RPMI7951 (cell line): ENCODE results near the gene SYTL2. TPM values are rescaled to one million over a fixed set of nuclear protein-coding genes. Genes with fewer than 3 reads are reported as not detected.

Source experiments
- DNase-seq: peaks from one replicate; pipeline ENCODE4 v3.0.0-alpha.2; 2012; ENCODE audit warnings: low read depth
- total RNA-seq: library from RNA; depleted of rRNA; stranded (reverse); fragments of >200 nt; shearing (Covaris generic); gene quantifications from 2 replicates; pipeline ENCODE4 v1.2.3, GENCODE V29; 2014

The SYTL2 gene
- total RNA-seq, 1 experiment from 2014 or later = 66.0 TPM

- DNase-seq = peak; percentile 35
Observed at GRCh38 chr11:85762226-85762625, 48.7 kb downstream of the SYTL2 start.

DNA sequence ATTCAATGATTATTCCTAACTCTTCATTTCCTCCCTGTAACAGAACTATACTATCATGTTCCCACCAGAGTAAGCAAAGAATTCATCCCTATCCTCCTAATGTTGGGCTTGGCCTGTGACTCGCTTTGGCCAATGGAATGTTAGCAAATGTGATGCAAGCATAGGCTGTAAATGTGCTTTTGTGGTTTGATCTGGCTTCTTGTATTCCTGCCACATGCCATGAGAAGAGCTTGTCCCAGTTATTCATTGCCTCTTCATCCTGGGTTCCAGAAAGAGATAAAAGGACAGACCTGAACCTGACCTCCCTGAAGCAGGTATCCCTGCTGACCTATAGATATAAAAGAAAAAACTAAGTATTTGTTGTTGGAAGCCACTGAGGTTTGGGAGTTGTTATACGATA is 51.0 kb downstream of the SYTL2 start:
- DNase-seq = peak; percentile 67

DNA sequence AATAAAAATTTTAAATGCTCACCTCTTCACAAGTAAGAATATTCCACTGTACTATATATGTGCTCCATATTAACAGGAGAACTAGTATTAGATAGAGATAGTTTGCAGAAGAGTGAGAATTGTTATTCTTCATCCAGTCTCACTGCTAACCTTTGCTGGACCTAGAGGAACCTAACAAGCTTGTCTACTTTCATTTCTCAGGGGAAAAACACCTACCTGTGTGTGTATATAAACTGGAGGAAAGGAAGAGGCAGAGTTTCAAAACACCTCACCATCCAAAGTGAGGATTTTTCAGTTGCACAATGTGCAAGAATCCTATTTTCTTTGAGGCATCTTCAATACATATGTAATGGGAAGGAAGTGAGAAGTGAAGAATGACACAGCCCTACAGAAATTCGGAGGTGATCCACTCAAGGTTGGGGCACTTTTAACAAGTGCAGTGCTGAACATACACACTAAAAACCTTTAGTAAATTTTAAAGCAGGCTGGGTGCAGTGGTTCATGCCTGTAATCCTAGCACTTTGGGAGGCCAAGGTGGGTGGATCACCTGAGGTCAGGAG is 52.4 kb downstream of the SYTL2 start:
- DNase-seq = no peak

- no peak for DNase-seq
Observed at GRCh38 chr11:85758026-85758425, 52.9 kb downstream of the SYTL2 start.

DNA sequence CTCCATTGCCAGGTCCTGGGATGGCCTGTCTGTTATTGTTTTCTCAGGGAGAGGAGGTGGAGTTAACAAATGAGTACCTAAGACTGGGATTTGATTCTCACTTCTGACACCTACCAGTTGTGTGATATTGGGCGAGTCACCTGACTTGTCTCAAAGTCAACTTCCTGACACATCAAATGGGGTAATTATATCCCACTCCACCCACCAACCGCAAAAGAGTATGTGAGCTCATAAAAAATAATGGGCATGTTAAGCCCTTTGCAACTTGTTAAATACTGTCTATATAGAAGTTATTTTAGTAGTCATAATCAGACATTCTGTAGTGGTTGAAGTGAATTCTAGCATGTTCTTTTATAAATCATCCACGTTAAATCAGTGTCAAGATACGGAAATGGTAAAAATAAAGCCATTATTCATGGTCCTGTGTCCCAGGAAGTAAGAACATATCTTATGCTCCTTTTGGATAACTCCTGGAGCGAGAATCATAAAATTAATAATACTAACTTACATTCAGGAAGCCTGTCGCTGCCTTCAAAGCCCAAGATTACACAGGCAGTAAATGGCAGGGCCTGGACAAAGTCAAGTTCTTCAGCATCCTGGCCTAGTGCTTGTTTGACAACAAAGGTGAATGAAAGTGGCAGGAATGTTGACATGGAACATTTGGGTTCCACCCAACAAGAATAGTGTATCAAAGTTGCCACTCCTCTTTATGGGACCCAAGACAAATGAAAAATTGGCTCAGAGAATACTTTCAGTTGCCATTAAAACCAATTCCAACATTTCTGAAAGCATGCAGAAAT is 54.3 kb downstream of the SYTL2 start:
- no peak for DNase-seq

DNA sequence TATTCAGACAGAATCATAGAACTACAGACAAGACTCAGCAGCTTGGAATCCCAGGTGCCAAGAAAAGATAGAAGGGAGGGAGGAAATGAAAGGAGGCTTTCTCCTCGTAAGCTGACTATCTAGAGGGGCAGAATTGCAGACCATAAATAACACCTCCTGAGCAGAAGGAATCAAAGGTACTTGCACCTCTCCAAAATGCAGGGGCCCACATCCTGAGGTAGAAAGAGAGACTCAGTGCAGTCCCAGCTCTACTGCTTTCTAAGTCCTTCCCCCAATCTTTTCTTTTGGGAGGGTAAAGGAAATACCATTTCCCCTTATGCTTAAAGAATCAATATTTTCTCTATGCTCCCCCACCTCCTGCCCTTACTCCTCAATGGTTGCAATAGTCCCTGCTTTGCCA is 55.2 kb downstream of the SYTL2 start:
- DNase-seq = no peak

DNA sequence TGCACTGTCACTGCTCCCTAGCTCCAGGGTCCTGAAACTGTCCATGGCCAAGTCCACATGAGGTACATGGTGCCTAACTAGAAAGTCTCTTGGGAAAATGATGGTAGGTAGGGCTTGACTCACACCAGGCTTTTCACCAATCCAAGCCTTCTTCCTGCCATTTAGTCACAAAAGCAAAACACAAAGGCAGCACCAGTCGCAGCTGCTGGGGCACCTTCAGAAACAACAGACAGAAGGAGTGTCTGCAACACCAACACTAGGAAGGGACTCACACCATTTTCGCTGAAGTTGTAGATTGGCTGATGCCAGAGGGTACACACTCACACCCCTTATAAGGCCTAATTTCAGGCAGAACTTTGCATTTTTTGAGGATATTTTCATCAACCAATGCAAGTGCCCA is 55.7 kb downstream of the SYTL2 start:
- no peak for DNase-seq

GRCh38 chr11:85752890-85753581 is 57.9 kb downstream of the SYTL2 start:
- DNase-seq = no peak

DNA sequence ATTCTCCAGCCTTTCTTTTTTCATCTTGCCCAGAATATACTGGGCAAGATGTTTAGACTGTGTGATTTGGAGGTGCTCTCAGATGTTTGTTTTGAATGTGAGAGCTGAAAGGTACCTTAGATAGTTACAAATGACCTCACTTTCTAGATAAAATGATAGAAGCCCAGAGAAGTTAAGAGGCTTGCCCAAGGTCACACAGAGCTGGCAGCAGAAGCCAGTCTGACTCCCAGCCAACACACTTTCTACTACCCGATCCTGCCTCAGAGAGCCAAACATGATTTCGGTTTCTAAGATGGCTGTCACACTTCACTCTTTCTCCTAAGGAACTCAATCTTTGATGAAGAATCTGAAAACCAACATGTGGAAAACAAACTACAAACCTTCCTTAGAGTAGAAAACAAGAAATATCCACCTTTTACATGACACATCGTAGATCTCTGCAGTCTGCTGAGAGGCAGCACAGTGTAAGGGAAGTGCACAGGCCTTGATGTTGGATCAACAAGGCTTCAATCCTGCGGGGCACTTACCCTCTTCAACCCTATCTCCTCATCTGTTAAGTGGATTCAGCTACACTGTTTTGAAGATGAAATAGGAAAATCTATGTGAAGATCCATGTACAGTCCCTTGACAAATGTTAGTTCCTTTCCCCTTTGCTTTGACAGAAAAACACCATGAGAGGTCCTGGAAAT is 58.6 kb downstream of the SYTL2 start:
- DNase-seq = no peak

DNA sequence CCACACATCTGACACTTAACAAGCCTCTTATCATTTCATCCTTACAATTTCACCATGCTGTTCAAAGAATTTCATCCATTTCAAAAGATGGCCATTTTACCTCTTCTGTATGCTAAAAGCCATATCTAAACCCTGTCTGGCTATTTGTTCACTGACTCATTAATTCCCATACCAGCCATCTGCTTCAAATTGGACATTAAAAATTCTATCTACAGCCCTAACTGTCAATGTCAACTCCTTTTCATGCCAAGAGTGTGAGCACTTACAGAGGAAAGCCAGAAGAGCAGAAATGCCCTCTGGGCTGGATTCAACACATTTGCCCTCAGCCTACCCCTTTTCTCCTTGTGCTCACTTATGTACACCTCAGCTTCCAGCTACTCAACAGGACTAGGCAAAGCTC is 59.2 kb downstream of the SYTL2 start:
- DNase-seq = no peak

GRCh38 chr11:85750646-85751045 is 60.3 kb downstream of the SYTL2 start:
- no peak for DNase-seq

GRCh38 chr11:85749884-85750283 is 61.1 kb downstream of the SYTL2 start:
- DNase-seq = no peak

GRCh38 chr11:85749287-85749834 is 61.6 kb downstream of the SYTL2 start:
- DNase-seq = no peak

DNA sequence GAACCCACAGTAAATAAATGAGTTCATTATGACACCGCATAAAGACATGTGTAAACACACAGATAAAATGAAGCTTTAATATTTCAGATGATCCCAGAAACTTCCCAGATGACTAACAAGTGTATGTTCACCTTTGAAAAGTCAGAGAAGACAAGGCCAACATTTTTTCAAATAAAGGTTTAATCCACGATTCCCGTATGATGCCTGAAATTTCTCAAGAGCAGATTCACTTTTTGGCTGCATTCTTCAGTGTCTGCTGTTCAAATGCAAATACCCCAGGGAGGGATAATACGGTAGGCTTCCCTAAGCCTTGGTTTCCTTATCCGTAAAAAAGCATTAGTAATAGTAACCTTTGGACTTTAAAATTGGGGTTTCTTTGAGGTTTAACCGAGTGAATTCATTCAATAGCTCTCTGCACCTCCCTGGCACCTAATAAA is 62.5 kb downstream of the SYTL2 start:
- DNase-seq = no peak

DNA sequence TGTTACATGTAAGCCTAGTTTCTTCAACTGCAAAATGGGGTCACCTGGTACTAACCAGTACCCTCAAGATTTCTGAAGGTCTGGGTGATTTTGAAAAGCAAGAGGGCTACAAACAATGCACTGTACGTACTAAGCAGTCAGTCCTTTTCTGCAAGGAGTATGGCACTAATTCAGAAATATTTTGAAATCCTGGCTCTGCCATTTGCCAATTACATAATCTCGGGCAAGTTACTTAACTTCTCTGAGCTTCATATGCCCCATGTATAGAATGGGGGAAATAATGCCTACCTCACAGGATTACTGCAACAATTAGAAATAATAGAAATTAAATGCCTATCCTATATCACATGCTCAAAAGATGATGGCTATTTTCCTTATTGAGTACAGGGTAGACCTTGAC is 64.3 kb downstream of the SYTL2 start:
- DNase-seq = no peak

- no peak for DNase-seq
Observed at GRCh38 chr11:85745626-85746025, 65.3 kb downstream of the SYTL2 start.

DNA sequence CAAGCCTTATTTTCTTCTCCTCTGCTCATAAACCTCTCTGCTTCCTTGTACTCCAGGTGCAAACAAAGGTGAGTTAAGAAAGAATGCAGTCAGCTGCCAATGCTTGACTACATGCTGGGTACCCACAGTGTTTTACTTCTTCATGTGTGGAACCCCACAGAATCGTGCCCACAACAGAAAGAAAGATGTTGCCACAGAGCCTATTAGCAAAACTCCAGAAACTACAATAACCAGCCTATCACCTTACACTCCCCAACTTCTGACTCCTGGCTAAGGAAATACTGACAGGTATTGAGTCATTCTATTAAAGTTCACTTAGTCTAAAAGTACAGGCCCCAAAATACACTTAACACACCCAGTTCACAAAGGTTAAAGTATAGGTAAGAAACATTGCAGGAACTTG is 68.1 kb downstream of the SYTL2 start:
- no peak for DNase-seq

- DNase-seq = no peak
Observed at GRCh38 chr11:85742348-85742747, 68.6 kb downstream of the SYTL2 start.

DNA sequence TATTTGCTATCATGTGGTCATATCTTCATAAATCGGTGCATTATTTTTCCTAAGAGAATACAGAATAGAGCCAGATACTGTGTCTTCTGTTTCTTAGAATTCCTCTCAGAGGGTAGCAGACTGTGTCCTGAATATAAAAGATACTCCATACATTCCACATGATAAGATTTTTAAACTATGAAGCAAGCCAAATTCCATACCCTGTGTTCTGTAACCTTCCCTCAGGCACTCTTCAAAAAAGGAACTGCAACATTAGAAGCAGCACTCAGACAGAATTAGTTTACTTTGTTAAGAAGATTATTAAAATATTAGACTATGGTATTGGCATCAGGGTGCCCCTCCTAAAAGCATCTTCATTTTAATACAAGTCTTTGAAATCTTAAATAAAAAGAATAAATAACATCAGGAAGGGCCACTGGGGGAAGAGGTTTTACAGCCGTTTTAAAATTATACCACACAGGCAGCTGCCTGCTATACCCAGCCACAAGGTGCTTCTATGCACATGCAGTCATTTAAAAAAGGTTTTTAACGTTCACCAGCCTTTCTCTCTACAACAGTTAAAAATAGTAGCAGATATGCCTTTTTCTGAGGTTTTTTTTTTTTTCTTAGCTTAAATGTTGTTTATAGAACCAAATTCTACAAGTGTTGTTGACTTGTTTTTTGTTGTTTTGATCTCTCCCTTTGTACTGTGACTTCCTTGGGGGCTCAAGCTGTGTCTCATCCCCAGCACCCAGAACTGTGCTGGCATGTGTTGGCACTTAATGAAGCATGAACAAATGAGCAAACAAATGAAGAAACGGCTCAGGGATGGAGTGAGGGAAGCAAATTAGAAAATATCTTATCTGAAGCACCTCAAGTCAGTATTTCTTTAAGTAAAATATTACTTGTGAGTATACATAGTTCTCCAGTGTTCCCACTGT is 70.2 kb downstream of the SYTL2 start:
- no peak for DNase-seq

DNA sequence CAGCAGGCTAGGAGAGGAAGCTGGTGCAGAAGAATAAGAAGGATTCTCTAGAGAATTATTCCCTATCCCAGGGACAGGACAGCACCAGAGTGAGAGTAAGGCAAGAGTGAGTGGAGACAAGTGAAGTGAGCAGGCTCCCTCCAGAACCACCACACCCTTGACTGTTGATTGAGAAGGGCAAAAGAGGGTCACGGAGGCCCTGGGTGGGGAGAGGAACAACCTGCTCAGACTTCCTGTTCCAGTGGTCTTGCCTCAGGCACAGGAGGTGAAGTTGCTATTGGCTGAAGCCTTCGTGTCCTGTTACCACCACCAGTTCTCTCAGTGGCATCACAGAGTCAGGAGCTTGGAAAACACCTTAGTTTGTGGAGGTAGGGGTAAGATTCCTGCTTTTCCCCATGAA is 73.2 kb downstream of the SYTL2 start:
- DNase-seq = no peak

GRCh38 chr11:85735876-85736460 is 75.0 kb downstream of the SYTL2 start:
- DNase-seq = no peak
